HG03135 (cell line): ENCODE measurements around the gene MCCC2.
"Not testable (repeated sequence)": the region's sequence is repeated elsewhere in the genome, so short reads cannot be mapped to it uniquely, and the experiment has no call there.

Source experiments
- ATAC-seq: cut with Tn5 transposase; IDR thresholded peaks from one replicate; pipeline ENCODE4 v1.9.1; 2021; ENCODE audit warnings: mild to moderate bottlenecking, moderate library complexity; ENCODE audit not compliant: unreplicated experiment

Gene MCCC2

GRCh38 chr5:71658916-71659662 is 71.9 kb downstream of the MCCC2 start:
- ATAC-seq: no peak

DNA sequence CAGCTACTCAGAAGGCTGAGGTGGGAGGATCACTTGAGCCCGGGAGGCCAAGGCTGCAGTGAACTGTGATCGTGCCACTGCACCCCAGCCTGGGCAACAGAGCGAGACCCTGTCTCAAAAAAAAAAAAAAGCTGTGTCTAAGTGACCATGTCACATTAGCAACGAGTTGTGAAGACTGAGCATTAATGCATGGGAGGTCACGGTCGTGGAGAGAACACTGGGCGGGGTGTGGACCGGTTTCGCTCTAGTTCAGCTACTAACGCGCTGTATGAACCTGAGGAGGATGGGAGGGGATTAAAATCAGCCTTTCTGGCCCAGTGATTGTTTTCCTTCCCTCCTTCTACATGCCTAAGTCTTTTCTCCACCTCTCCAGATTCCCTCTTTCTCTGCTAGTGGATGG is 75.2 kb downstream of the MCCC2 start:
- no peak for ATAC-seq

DNA sequence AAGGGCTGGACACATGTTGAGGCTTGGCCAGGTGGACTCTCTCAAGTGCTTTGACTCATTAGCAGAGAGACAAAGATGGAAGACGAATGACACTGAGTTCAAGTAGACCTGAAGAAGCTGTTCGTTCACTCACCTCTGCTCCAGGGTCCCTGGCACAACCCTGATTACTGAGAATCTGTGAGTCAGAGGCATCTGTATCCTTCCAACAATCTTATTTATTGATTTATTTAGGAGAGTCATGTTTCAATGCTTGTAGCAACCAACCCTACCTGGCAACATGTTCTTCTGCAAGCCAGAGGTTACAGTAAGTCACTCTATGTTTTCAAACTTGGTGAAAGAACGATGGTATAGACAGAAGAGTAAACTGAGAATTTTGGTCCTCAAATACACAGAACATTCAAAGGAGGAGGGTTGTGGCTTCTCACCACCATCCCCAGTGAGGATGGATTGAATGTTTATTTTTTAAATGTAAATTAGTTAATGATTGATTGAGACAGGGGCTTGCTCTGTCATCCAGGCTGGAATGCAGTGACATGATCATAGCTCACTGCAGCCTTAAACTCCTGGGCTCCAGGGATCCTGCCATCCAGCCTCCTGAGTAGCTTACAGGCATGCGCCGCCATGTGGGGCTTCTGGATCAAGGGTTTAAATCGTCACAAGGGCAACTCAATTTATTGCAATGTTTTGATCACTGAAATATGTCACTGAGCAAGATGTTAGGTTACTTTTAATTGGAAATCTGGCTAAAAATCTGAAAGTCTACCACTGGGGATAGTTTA is 76.2 kb downstream of the MCCC2 start:
- no peak for ATAC-seq

DNA sequence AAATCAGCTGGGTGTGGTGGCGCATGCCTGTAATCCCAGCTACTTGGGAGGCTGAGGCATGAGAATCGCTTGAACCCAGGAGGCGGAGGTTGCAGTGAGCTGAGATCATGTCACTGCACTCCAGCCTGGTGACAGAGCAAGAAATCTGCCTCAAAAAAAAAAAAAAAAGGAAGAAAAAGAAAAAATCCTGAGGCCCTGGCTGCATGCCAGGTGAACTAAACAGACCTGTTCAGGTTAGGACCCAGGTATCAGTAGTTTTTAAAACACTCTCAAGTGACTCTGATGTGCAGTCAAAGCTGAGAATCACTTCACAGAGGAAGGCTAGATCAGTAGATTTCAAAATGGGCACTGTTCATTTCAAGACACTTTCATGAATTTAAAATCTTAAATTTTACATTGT is 77.5 kb downstream of the MCCC2 start:
- not testable (repeated sequence) for ATAC-seq

DNA sequence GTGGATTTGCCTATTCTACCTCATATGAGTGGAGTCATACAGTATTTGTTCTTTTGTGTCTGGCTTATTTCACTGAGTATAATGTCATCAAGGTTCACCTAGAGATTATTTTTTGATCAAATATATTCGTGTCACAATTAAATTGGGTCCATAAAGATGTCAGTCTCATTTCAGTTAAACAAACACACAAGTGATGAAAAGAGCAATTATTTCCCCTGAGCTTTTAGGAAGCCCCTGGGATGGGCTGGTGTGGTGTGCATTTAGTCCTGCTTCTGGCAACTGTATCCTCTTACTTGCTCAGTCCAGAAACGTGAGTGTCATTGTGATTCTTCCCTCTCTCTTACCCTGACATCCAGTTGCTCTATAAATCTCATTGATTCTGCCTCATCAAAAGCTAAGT is 79.2 kb downstream of the MCCC2 start:
- no peak for ATAC-seq

DNA sequence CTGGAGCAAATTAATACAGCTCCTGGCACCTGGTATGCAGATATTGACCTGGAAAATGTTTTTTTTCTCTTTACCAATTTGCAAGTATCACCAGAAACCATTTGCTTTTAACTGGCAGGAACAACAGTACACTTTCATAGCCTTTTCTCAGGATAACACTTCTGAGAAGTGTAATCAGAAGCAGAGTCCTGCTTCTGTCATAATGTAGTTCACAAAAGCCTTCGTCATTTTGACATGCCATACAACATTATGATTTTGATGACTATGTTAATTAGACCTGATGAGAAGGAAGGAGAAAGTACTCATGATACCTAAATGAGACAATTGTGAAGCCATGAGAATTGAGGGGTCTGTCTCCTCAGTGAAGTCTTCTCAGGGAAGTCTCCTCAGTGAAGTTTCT is 90.8 kb downstream of the MCCC2 start:
- ATAC-seq: no peak

DNA sequence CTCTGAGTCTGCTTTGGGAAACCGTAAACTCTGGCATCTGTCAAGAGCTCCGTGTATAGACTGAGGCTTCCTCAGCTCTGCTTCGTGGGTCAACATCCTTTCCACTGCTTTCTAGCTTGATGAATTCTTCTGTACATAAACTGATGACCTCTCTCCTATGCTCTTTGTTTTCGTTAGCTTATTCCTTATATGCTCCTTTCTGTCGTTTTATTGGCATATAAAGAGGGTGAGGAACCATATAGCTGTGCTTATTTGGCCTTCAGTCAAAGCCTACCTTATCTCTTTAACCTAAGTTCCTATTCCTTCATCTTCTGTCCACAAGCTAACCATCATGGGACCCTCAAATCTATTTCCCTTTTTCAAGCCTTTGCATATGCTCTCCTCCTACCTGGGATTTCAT is 92.6 kb downstream of the MCCC2 start:
- ATAC-seq: no peak

DNA sequence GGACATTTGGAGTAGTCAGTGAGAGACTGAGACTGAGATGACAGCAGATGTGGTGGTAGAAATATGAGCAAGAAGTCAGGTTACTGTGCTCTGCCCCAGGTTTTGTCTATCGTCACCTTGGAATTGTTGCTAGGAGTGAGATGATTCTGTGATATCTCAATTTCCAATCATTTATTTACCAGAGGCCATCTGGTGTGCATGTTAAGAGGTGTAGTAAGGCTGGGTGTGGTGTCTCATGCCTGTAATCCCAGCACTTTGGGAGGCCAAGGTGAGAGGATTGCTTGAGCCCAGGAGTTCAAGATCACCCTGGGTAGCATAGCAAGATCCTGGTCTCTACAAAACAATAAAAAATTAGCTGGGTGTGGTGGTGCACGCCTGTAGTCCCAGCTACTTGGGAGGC is 93.4 kb downstream of the MCCC2 start:
- ATAC-seq: no peak

GRCh38 chr5:71681296-71681695 is 94.2 kb downstream of the MCCC2 start:
- ATAC-seq: no peak

GRCh38 chr5:71684309-71684708 is 97.2 kb downstream of the MCCC2 start:
- ATAC-seq: no peak

GRCh38 chr5:71693828-71694427 is 106.8 kb downstream of the MCCC2 start:
- no peak for ATAC-seq

DNA sequence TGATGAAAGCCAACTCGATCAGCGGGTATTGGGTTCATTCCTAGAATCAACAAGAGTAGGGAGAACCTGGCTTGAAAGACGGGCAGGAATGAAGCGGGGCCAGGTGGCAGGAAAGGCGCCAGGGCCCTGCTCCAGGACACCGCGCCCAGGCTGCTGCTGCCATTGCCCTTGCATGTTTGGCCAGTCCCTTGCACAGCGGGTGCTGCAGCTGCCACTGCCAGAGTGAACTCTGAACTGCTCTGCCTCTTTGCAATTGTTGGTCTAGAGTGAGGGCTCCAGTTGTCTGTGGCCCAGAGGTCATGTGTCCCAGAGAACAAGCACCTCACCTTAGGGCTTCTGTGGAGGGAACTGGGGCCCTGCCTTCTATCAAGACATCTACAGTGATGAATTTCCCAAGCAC is 107.9 kb downstream of the MCCC2 start:
- ATAC-seq: no peak

DNA sequence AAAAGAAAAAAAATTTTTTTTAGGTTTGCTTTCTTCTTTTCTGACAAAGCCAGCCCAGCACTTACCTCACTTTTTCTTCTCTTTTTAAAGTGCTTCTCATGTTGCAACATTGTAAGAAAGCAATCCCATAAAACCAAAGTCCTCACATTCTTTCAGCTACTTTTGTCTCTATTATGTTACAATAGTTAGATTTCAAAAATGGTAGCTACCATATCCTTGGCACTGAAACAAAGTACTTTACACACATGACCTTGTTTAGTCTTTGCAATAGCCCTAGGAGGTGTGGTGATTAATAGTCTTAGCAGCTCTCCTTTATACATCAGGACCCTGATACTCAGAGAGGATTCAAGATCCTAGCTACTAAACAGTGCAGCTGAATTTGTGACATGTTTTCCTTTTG is 108.5 kb downstream of the MCCC2 start:
- ATAC-seq: no peak

DNA sequence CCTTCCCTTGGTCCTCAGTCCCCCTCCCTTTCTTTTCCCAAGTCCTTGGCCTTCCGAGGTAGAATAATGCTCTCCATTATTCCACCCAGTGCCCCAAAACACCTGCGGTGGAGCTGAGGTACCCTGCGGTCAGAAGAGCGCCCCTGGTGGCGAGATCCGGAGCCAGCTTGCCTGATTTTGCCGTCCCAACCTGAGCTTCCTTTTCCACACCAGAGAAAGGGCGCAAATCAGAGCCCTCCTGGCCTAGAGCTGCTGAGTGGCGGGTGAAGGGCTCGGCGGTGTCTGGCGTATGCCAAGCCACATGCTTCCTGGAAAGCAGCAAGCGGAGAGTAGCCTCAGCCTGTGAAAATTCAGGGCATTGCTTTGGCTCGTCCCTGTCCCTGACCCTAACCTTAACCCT is 110.8 kb downstream of the MCCC2 start:
- no peak for ATAC-seq

GRCh38 chr5:71699233-71699632 is 112.1 kb downstream of the MCCC2 start:
- ATAC-seq: no peak

DNA sequence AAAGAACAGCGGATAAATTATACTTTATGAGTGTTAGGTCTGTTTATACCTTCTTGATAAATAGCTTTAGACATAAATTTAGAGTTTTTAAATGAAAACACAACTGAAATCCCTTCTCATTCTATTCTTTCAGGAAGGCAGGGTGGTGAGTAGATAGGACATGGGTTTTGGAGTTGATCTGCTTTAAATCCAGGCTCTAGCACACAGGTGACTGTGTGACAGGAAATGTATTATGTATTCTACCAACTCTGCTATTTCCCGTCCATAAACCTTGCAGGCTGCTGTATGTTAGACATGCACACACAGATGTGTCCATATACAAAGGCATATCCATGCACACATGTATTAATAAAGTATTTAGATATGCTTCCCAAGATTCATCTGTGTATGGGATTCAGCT is 112.6 kb downstream of the MCCC2 start:
- ATAC-seq: no peak

DNA sequence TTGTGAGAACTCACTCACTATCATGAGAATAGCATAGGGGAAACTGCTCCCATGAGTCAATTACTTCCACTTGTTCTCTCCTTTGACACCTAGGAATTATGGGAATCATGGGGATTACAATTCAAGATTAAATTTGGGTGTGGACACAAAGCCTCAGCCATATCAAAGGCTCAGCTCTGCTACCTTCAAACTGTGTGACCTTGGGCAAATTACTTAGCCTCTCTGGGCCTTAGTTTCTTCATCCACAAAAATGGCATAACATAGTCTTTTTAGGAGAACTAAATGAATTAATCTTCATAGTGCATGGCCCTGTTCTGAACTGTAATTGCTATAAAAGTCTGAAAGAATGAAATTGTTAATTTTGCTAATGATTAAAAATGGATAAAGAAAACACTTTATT is 113.7 kb downstream of the MCCC2 start:
- no peak for ATAC-seq

DNA sequence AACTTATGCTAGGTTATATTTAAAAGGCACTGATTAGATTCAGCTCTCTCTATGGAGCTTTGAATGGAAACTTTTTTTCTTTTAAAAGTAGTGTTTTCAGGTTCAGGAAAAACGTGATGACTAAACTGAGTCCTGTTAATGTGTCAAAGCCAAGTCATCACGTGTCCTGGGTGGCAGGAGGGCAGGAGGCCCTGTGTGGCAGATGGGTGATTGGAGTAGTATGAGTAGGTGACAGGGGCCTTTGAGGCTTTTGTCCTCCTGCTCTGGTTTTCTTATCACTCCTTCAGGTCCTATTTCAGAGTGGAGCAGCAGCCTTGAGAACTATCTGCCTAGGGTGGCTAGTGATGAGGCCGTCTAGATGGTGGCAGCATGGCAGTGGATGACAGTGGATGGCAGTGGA is 114.3 kb downstream of the MCCC2 start:
- ATAC-seq: no peak

- no peak for ATAC-seq
These were observed 116.8 kb downstream of the MCCC2 start for GRCh38 chr5:71703941-71704340.

- ATAC-seq: no peak
These were observed 118.3 kb downstream of the MCCC2 start for GRCh38 chr5:71705421-71705820.

DNA sequence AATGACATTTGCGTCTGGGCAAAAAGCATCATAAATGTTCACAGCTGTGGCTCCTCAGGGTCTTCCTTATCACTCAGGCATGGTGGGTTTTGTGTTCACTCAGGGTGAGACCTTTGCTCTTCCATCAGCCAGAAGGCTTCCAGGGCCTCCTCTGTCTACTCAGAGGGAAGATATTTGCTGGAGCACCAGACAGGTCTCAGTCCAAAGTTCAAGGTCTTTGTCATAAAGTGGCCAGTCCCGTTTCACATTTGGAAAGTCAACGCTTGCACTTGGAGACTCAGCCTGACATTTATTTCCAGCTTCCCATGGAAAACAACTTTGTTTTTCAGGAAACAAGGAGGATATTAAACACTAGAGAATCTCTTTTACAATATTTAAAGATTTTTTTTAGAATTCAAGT is 119.8 kb downstream of the MCCC2 start:
- no peak for ATAC-seq
